Iris pigment epithelial cell (primary cell): Measurements from ENCODE around the gene C1orf53.

Experiments
- DNase-seq: peaks from one replicate; pipeline ENCODE4 v3.0.0-alpha.2; 2011; ENCODE audit warnings: low read depth

C1orf53 gene

DNA sequence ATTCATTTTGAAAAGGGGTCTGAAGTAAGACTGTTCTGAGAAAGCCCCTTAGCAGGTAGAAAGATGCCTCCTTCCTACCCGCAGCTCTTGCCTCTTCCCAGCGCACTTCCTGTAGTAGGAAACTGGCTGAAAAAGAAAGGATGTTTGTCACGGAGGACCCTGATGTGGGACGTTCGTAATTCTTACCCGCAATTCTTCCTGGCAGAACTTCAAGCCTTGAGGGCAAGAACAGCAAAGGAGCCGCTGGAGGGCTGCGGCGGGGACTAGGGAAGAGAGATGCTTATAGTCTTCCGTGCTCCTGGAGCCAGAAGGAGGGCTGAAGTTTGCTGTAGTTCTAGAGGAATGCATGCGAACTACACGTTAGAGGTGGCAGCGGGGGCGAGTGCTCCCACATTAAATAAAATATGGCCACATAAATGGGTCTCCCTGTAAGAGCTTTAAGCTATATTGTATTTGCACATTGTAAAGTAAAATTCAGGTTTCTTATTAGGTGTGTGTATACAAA lies 6.3 kb downstream of the C1orf53 start:
- no peak for DNase-seq

DNA sequence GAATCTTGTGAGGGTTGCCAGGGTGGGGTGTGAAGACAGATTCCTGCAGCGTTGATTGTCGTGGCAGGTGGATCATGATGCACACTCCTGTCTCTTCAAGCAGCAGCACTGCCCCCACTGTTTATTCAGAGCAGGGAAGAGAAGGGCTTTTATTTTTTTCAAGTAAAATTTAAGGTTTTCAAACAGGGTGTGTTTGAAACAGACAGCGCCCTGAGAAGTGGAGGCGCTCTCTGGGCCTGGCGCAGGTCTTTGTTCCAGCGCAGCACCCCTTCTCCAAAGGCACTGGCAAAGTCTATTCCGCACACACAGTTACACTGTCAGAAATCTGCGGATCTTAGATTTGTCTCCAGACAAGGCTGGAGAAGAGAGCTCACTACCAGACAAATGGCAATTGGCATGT lies 7.0 kb downstream of the C1orf53 start:
- no peak for DNase-seq

DNA sequence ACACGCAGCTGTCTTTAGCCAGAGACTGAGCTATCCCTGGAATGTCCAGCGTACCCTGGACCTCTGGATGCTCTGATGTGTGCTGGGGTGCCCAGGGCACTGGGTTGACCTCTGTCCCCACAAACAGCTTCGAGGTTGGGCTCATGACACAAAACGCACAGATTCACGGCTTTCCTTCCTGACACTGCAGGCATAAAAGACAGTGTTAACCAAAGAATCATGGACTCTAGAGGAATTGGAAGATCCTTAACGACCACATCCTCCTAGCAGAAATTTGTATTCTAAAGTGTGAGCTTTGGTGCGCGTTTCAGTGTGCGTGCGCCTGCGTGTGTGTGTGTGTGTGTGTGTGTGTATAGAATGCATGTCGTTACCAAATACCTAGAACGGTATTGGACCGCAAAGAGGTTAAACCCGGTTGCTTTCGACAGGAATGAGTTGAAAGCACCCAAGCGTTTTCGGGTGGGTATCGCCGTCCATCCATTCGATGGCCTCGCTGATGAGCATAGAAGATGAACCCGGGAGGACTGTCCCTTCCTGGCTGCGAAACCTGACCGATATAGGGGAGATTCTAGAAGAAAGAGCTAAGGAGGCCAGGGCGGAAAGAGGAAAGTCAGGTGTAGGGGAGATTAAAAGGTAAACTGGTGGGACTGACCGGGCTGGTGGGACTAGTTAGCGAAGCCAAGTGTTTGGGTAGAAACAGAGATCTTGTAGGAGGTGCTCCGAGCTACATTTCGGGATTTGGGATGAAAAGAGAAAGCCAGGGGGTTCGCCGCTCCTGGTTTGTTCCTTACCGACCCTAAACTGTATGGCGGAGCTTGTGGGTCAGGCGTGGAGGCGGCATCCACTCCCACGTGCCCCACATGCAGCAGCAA lies 7.9 kb downstream of the C1orf53 start:
- no peak for DNase-seq

DNA sequence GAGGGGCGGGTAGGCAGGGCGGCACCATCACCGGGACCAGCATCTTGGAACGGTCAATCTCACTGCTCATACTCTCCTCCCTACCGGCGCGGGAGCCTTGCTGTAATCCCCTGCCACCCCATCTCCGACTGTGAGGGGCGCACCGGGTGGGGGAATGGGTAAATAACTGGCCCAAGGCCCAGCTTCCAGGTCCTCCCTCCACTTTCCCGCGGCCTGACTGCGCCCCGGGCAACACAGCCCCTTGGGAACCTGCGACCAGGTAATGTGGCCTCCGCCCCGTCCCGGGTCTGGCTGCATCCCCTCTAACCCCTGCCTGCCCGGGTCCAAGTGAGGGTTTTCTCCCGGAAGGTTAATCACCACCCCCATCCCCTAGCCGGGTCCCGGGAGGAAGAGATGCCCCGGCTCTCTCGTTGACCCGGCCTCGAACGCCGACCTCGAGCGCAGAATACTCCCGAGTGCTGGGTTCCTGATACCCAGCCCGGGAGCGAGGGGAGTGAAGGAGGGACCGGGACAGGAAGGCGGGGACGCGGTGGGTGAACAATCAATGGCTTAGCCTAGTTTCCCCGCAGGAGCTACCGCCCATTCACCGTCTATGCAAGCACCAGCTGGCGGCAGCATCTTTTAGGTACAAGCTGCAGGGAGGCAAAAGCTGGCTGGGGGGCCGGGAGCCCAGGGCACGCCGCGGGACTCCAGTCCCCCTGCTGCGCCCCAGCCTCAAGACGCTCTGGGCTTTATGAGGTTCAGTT lies 8.9 kb downstream of the C1orf53 start:
- DNase-seq = no peak

DNA sequence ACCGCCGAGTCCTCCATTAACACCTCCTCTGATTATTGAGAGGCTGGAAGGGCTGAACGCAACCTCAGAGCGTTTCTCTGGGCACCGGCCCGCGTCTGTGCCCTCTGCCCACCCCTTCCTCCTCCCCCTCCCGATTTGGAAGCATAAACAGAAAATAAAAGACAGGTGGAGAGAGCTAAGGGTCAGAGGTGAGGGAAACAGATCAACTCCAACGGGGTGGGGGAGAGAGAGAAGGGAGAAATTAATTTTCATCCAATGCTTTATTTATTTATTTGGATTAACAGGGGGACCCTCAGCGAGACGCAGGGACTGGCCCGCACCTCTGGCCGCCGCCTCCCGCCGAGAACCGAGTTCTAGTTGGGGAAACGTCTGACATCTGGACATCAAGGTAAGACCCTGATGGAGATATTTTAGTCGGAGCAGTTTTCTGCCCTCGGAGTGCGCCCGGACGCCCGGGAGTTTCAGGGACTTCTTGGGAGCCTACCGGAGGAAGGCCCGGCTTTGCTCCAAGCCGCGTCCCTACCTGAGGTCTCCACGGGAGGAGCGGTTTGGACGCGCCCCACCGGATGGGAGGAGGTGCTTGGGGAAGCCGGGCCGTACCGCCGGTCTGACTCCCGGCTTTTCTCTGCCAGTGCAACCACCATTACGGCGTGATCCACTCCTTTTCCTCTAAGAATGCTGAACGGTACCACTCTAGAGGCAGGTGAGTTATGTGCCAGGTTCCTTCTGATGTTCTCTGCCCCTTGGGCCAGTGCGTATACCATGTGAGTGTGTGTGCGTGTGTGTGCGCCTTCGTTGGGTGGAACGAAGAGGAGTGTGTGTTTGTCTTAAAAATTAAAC lies 9.6 kb downstream of the C1orf53 start:
- no peak for DNase-seq

DNA sequence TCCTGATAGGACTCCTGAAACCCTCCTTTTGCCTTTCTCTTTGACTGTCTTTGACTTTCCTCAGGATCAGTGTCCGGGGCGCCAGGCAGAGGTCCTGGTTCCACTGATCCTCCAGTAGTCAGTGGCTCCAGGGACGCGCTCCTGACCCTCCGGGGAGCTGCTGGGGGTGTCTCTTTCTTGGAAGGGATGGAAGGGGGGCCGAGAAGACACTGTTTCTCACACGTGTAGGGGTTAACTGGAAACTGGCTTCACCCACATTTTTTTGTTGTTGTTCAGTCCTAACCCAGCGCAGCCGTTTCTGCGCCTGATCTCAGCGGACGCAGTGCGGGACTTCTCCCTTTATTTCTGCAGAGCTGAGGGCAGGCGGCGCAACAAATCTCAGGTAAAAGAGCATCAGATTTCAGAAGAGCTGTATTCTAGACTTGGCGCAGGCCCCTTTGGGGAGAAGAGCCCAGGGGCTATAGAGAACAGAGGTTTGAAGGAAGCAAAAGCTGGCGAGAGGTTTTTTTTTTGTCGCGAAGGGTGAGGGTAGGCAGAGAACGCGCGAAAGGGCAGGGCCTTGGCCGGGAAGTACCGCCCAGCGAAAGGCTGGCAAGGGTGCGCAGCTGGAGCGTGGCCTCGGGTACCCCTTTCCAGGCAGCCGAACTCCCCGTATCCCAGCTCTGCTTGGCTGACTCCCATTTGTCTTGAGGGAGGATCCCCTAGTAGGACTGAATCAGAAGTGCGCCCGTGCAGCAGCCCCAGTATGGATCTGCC lies 10.5 kb downstream of the C1orf53 start:
- no peak for DNase-seq

DNA sequence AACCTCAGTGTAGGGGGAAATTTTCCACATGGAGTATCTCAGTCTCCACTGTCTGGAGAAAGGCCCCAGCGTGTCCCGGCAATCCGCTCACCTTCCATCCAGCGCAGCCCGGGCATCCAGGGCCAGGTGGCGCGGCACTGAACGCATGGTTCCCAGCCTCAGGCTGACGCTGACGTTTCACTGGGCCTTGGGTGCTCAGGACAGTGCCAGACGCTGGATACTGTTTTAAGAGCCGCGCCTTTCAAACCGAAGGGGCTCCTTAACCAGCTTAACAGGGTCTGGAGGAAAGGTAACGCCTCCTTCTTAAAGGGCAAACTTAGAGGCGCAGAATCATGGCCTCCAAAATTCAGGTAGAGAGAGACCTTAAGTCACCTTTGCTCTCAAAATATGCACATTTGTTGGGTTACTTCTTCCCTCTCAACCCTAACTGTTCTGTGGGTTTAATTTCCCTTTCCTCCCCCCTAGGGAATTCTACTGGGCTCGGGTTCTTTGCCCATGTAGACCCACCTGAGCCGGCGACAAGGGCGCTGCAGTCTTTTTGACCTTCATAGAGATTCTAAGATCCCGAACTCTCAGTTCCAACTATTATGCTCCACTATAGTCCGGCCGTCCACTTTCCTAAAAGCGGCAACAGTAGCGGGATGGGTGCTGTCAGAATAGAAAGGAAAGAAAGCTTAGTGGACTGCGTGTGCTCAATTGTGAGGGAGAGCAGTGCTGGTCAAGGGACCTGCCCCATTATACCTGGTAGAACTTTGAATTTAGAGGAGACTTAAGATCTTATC lies 11.3 kb downstream of the C1orf53 start:
- DNase-seq = no peak

DNA sequence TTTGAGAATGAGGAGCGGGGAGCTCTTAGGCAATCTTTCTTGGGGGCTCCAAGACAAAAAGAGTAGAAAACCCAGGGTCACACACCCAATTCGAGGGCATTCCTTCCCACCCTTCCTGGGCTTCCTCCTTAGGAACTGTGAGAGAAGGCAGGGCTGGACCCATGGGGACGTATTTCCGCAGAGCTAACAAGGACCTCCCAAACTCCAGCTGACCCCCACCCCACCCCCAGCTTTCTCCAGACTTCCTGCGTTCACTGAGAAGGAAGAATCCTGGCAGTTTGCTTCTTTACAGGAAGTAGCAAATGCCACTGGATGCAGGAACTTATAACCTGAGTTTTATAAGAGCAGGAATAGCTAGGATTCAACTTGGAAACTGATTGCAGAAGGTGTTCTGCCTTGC lies 12.1 kb downstream of the C1orf53 start:
- no peak for DNase-seq

DNA sequence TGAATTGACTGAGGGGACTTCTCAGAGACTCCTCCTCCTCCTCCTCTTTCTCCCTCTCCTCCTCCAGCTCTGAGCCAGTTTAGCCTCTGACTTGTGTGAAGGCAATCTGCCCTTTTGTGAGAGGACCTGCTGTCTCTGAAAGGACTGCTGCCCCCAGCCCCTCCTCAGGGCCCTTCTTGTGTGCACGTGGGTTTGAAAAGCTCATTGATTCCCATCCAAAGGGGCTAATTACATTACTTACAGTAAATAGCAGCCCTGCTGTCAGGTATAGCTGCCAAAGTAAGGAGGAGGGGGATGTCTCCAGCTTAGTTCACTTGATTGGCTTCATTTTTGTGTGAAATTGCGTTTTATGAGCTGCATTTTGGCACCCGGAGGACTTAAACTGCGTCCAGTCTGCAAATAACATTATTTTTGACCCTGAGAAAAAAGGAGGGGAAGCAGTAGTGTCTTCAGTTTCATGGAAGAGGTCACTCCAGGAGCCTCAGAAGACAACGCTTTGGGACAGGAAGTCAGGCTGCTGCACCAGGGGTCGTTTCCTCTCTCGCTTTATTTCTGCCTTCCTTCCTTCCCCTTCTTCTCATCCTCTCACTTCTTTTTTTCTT lies 12.9 kb downstream of the C1orf53 start:
- DNase-seq = no peak

DNA sequence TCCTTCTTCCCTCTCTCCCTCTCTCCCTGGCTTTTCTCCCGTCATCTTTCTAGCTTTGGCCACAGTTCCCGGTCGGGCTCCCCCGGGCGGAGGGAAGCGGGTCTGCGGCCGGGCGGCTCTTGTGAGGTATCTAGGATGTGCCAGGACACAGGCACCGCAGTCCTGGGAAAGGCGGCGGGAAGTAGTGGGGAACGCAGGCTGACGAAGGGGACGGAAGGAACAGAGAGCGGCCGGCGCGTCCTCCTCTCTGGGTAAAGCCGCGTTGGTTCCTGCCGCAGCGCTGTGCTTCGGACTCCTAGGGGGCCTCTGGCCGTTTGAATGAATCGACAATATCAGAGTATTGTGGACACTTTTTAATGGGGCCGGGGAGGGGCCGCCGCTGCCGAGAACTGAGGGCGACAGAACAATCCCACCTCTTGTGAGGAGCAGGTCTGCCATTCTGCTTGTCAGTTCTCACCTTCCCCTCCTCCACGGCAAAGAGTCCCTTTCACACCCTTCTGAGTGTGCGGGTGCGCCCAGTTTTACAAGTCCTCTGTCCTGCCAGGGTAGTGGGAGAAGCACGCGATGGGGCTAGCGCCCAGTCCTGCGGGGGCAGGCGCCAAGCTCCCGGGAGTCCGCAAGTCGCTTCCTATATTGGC lies 13.6 kb downstream of the C1orf53 start:
- peak; percentile 38 for DNase-seq

DNA sequence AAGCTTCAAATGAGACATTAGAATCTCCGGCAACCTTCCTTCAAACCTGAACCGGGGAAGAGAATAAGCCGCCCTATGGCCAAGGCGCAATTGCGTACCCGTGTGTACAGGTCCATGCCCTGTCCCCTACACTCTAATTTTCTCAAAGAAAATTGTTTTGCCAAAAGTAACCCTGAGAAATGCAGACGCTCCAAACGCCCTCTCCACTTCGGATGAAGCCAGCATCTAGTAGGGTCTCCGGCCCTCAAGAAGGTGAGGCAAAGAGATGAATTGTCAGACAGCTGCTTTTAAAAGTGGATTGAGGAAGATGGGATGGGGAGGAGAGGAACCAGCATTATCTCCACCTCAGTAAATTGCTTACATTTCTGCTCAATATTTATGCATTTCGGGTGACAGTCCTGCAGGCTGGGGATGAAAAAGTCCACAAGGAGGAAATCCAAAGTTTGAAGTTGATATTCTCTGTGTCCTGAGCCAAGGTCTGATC lies 14.1 kb downstream of the C1orf53 start:
- no peak for DNase-seq

DNA sequence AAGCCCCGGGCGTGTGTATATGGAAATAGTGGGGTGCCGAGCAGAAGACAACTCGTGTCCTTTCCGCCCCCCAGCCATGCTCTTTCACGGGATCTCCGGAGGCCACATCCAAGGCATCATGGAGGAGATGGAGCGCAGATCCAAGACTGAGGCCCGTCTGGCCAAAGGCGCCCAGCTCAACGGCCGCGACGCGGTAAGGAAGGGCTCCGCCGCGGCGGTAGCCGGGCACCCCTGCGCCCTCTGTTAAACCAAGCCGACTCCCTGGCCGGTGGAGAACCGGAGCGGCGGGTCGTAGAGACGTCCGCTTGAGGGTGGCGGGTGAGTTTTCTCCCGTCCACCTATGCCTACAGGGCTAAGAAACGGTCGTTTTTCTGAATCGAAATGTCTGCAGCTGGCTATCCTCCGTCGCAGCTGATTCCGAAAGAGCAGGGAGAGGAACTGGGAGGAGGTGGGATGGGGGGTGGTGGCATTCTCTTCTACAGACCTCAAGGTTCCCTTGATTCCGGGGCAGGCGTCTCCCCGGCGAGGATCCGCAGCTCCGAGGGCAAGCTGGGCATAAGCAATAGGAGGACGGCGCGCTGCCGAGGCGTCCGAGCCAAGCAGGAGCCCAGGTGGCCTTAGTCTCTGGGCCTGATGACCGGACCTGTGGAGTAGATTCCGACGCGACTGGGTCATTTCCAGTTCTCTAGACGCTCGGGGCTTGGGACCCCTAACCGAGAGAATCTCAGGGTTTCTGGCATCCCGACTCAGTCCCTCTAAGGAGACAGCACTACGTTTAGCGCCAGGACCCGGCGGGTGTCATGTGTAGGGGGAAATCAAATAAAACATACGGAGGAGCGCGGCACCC lies 15.6 kb downstream of the C1orf53 start:
- no peak for DNase-seq

DNA sequence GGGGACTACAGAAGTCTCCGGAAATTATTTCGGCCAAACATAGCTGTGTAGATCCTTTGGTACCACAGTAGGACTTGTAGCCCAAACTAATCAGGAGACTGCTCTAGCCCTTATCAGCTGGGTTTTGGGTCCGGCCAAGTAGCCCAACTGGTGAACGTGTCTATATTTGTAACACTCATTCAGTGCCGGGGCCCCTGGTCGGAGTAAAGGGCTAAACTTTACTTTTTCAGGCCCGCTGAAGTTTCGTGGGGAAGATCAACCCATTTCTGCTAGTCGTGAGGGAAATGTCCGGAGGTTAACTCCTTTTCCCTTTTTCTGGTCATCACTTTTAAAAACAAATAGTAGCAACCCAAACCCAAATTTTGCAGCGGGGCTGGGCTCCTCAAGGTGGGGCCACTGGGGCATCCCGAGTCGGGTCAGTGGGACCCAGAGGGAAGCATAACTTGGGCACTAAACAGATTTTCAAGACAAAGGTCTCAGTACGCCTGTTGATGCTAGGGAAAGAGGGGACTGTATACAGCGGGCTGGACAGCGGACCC lies 16.4 kb downstream of the C1orf53 start:
- no peak for DNase-seq

DNA sequence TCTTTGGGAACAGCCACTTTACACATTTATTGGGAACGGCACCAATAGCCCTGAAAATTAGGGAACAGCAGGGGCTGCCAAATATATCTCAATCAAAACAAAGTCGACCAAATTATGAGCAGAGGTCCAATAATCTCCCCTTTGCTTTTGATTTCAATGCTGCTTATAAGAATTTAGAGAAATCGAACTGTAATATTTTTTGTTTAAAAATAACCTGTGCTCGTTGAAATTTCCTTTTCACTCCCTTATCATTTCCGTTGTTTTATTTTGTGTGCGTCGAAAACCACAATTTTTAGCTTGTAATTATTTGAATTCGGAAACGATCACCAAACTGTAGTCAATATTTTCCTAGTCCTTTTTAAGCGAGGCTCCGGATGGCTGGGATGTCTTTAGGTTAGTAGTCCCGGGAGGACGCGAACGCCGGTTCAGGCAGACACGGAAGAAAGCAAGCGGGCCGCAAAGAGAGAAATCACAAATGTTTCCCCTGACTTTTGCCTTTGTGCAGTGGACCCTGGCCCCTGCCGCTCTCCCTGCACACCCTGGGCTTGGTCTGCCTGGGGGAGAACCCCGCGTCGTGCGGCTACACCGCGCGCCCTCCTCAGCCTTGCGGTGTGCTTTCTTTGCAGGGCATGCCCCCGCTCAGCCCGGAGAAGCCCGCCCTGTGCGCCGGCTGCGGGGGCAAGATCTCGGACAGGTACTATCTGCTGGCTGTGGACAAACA lies 17.1 kb downstream of the C1orf53 start:
- no peak for DNase-seq

DNA sequence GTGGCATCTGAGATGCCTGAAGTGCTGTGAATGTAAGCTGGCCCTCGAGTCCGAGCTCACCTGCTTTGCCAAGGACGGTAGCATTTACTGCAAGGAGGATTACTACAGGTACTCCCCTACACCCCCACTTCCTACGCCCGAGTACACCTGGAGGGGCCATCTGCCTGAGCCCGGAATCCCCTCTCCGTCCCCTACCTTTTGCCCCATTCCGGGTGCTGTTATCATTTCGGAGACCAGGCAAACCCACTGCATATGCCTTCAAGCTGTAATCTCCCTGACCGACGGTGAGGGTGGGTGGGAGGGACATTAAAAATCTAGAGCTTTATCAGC lies 17.6 kb downstream of the C1orf53 start:
- no peak for DNase-seq

DNA sequence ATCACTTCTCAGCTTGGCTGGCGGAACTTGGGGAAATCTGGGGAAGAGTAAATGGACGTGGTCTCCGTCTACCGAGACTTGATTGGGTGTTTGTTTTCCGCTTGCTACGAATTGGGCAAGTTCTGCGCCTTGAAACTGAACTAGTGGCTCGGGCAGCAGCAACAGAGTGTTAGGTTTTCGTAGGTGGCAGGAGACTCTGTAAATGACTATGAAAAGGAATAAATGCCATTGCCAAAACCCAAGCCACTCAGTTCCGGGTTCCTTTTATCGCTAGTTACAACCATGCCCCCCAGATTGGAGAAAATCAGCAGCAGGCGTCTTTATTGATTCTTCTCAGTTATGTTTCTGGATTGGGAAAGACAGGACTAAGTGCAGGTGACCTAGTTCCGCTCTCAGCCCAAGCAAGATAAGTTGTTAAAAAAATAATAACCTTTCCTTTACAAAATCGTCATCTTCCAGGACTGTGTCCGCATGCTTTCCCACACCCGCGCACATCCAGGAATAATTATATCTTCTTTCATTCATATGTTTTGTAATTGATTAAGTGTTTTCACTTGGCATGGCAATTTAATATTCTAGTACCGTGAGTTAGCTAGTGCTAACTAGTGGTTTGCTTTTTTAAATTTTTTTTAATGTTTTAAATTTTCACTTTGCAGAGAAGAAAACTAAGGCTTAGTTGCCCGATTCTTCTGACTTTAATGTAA lies 18.1 kb downstream of the C1orf53 start:
- DNase-seq = no peak
